ENCODE data around the gene TGM2.

The TGM2 gene

DNA sequence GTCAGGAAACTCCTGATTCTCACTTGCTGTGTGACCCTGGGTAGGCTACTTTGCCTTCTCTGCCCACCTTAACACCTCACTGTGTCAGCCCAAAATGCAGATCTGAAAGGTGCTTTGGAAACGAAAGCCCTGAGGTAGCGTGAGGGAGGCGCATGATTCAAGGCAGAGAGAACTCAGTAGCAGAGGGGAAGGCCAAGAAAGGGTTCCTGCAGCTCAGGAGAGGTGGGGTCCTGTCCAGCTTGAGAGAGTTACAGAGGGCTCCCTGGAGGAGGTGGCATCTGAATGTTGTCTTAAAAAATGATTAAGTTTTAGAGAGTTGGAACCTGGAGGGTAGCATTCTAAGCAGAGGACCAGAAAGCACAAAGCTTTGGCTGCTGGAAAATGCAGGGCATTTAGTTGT is 13.6 kb downstream of the TGM2 start:
- TF ChIP-seq, protein P1, sequence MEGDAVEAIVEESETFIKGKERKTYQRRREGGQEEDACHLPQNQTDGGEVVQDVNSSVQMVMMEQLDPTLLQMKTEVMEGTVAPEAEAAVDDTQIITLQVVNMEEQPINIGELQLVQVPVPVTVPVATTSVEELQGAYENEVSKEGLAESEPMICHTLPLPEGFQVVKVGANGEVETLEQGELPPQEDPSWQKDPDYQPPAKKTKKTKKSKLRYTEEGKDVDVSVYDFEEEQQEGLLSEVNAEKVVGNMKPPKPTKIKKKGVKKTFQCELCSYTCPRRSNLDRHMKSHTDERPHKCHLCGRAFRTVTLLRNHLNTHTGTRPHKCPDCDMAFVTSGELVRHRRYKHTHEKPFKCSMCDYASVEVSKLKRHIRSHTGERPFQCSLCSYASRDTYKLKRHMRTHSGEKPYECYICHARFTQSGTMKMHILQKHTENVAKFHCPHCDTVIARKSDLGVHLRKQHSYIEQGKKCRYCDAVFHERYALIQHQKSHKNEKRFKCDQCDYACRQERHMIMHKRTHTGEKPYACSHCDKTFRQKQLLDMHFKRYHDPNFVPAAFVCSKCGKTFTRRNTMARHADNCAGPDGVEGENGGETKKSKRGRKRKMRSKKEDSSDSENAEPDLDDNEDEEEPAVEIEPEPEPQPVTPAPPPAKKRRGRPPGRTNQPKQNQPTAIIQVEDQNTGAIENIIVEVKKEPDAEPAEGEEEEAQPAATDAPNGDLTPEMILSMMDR (IDR thresholded peaks at IDR 0.05; ENCODE audit: control insufficient read depth, extremely low read depth, insufficient read depth), result no peak
- no peak for DNase-seq (ENCODE audit: low read depth)
- H3K4me3 ChIP-seq (ENCODE audit: low read depth, low read length), result no peak overlapping the region

DNA sequence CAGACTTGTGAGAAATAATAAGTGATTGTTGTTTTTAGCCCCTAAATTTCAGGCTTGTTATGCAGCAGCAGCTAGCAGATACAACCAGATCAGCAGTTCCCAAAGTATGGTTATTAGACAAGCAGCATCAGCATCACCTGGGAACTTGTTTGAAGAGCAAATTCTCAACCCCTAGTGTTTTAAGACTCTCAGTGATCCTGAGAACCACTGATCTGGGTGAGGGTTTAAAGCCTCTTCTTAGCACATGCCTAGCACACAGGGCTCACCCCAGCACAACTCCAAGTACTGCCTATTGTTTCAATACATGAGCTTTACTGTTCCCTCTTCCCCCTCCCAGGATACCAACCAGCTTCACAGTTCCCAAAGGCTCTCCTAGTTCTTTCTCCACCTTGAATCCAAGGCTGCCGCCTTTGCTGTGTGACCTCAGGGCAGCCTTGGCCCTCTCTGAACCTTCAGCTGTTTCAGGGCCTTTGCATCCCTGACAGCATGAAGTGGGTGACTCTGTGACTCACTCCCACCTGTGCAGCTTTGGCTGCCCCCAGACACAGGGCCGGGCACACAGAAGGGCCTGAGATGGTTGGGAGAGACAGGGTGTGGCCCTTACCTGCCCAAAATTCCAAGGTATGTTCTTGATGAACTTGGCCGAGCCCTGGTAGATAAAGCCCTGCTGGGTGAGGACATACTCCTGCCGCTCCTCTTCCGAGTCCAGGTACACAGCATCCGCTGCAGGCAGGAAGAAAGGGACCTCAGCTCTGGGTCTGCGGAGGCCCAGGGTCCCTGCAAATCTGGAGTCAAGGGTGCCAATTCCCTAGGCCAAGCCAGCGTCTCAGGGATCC is 14.5 kb downstream of the TGM2 start:
- no peak overlapping the region for H3K4me3 ChIP-seq (ENCODE audit: low read depth, low read length)
- no peak for DNase-seq (ENCODE audit: low read depth)
- TF ChIP-seq, protein P1 (IDR thresholded peaks at IDR 0.05; ENCODE audit: control insufficient read depth, extremely low read depth, insufficient read depth), result no peak

DNA sequence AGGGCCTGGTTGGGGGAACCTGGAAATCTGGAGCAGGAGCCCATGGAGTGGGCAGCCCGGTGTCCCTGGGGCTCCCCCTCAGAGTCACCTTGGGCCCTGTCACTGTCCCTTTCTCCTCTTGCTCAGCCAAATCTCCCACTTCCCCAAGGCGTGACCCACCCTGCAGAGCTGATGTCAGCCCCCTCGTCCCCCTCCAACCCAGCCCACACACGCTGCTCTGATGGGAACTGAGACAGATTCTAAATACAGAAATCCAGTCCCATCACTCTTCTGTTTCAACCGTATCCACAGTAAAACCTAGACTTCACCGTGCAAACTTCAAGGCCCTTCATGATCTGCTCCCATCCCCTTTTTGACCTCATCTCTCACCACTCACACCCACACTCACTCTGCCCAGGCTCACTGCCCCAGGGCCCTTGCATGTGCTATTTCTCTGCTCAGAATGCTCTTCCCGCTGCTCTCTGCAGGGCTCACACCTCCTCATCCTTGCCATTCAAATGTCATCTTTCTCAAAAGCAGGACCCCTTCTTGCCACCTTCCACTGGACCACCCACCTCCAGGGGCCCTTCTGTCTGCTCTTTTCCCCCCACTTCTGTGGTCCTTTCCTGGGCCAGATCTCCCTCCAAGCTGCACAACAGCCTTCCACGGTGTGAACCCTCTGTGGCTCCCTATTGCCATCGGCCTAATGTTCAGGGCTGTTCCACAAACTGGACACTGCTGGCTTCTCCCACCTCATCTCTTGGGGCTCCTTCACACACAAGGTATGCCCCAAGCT is 16.6 kb downstream of the TGM2 start:
- H3K4me3 ChIP-seq (ENCODE audit: low read depth, low read length), result no peak overlapping the region
- no peak for DNase-seq (ENCODE audit: low read depth)
- TF ChIP-seq, protein P1 (IDR thresholded peaks at IDR 0.05; ENCODE audit: control insufficient read depth, extremely low read depth, insufficient read depth), result no peak

DNA sequence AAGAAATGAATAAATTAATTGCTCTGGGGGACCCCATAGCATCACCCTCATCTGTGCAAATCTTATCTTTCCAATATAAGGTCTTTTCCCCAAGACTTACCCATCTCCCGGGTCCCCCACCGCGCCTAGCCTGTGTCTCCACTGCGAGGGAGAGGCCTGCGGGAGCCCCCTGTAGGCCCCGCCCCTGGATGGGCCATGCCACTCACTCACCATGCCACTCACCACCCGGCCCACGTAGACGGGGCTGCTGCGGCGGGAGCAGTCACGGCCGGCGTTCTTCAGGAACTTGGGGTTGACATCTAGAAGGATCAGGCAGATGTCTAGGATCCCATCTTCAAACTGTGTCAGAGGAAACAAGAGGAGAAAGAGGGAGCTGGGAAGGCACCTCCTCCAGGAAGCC is 17.3 kb downstream of the TGM2 start:
- TF ChIP-seq, protein P1 (IDR thresholded peaks at IDR 0.05; ENCODE audit: control insufficient read depth, extremely low read depth, insufficient read depth), result no peak
- no peak overlapping the region for H3K4me3 ChIP-seq (ENCODE audit: low read depth, low read length)
- DNase-seq (ENCODE audit: low read depth), result no peak

DNA sequence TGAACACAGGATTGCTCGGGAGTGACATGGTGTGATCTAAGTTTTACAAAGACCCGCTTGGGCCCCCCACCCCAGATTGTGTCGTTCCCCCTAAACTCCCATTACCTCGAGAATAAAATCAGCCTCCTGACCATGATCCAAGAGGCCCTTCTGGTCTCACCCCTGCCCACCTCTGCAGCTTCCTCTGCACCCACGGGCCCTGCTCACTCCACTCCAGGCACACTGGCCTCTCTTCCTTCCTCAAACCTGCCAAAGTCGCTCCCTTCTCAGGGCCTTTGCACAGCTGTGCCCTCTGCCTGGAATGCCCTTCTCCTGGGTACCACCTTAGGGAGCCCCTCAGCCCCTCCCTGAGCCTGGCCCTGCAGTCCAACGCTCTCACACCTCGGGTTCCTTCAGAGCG is 17.9 kb downstream of the TGM2 start:
- TF ChIP-seq, protein P1 (IDR thresholded peaks at IDR 0.05; ENCODE audit: control insufficient read depth, extremely low read depth, insufficient read depth), result no peak
- H3K4me3 ChIP-seq (ENCODE audit: low read depth, low read length), result no peak overlapping the region
- DNase-seq (ENCODE audit: low read depth), result no peak

DNA sequence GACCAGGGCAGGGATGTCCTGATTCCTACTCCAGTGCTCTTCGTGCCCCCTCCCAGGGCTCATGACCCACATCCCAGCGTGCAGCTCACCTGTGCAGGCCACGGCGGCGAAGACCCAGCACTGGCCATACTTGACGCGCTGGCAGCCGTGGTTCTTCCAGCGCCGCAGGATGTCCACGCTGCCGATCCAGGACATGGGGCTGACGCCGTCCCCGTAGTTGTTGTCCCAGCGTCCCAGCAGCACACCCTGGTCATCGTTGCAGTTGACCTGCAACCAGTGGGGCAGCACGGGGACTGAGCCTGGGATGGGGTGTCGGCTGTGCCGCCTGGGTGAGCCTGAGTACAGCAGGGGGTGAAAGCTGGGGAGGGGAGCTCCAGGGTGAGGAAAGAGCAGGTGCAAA is 18.4 kb downstream of the TGM2 start:
- DNase-seq (ENCODE audit: low read depth), result no peak
- no peak overlapping the region for H3K4me3 ChIP-seq (ENCODE audit: low read depth, low read length)
- TF ChIP-seq, protein P1 (IDR thresholded peaks at IDR 0.05; ENCODE audit: control insufficient read depth, extremely low read depth, insufficient read depth), result no peak

All from LNCaP clone FGC (cell line).